PC-9 (cell line): ENCODE data around the gene IFNAR2. TPM values are rescaled to one million over a fixed set of nuclear protein-coding genes. Genes with fewer than 3 reads are reported as not detected.

ENCODE experiments used
- BruUV-seq: library from RNA; stranded (reverse); fragments of 400-500 nt; replicated peaks from 2 replicates; lab custom pipeline; 2021; lab: Mats Ljungman, UMichigan
- CTCF ChIA-PET: fragments of 300-600 bp; sonication (Branson Sonifier 250); formaldehyde crosslinking; loops from one replicate; lab custom pipeline; 2022; ENCODE audit warnings: antibody characterized with exemption; lab: Charles Lee
- POLR2A ChIA-PET: fragments of 300-600 bp; sonication (Branson Sonifier 250); formaldehyde crosslinking; loops from one replicate; lab custom pipeline; 2022; ENCODE audit warnings: antibody characterized with exemption; ENCODE audit not compliant: unreplicated experiment; lab: Charles Lee
- DNase-seq, 2 experiments: peaks; one replicate each; pipeline versions ENCODE4 v3.0.0 to v3.0.0-alpha.2; 2015 to 2022; ENCODE audit warnings: mixed read lengths in 1 of 2
- H2AFZ ChIP-seq: fragments of 200-600 bp; sonication (generic); 2 replicates; pipeline ENCODE4 v1.8.1; 2017; ENCODE audit warnings: antibody characterized with exemption
- H3F3A ChIP-seq: fragments of 200-600 bp; sonication (generic); 2 replicates; pipeline ENCODE4 v1.8.1; 2017; ENCODE audit warnings: antibody characterized with exemption, mild to moderate bottlenecking, low read depth; ENCODE audit not compliant: insufficient read depth
- H3K27ac ChIP-seq: fragments of 200-600 bp; sonication (generic); 2 replicates; pipeline ENCODE4 v1.6.1; 2016; ENCODE audit warnings: mixed run types
- H3K27me3 ChIP-seq: fragments of 200-600 bp; sonication (generic); 2 replicates; pipeline ENCODE4 v1.6.1; 2016; ENCODE audit warnings: low read depth, mixed run types; ENCODE audit not compliant: insufficient read depth
- H3K36me3 ChIP-seq: fragments of 200-600 bp; sonication (generic); 2 replicates; pipeline ENCODE4 v1.6.1; 2016; ENCODE audit warnings: low read depth, mixed run types
- H3K4me1 ChIP-seq: fragments of 200-600 bp; sonication (generic); replicated peaks from 2 replicates; pipeline ENCODE4 v1.6.1; 2016; ENCODE audit warnings: mixed run types; ENCODE audit not compliant: insufficient read depth
- H3K4me2 ChIP-seq: fragments of 200-600 bp; sonication (generic); 2 replicates; pipeline ENCODE4 v1.6.1; 2017; ENCODE audit warnings: mixed run types
- H3K4me3 ChIP-seq: fragments of 200-600 bp; sonication (generic); 2 replicates; pipeline ENCODE4 v1.6.1; 2016; ENCODE audit warnings: mixed run types
- H3K79me2 ChIP-seq: fragments of 200-600 bp; sonication (generic); 2 replicates; pipeline ENCODE4 v1.6.1; 2017; ENCODE audit warnings: low read depth, mixed run types
- H3K9me2 ChIP-seq: fragments of 200-600 bp; sonication (generic); 2 replicates; pipeline ENCODE4 v1.8.1; 2017; ENCODE audit warnings: mild to moderate bottlenecking; ENCODE audit not compliant: insufficient read depth
- H3K9me3 ChIP-seq: fragments of 200-600 bp; sonication (generic); 2 replicates; pipeline ENCODE4 v1.8.1; 2016; ENCODE audit warnings: low read depth; ENCODE audit not compliant: insufficient read depth
- H4K20me1 ChIP-seq: fragments of 200-600 bp; sonication (generic); 2 replicates; pipeline ENCODE4 v1.8.1; 2017; ENCODE audit not compliant: insufficient read depth
- EZH2 ChIP-seq: fragments of 200-600 bp; sonication (generic); IDR thresholded peaks from 2 replicates; pipeline ENCODE4 v1.8.0; 2017; ENCODE audit warnings: antibody characterized with exemption, low read depth
- intact Hi-C: fragments of 100-400 bp; cut with micrococcal nuclease; formaldehyde crosslinking; loops from one replicate; pipeline ENCODE4 v1.10.0; 2022; ENCODE audit not compliant: unreplicated experiment
- total RNA-seq: library from RNA; stranded (reverse); gene quantifications from 2 replicates; pipeline ENCODE4 v1.2.3, GENCODE V29; 2021
- TF ChIP-seq, protein P1 (sequence below): fragments of 200-600 bp; sonication (generic); conservative IDR thresholded peaks from 2 replicates; pipeline ENCODE4 v1.6.1; 2017; ENCODE audit warnings: mixed run types, antibody characterized with exemption, mild to moderate bottlenecking, moderate library complexity

Gene IFNAR2
- total RNA-seq, 1 experiment from 2014 or later = 10.3 TPM

DNA sequence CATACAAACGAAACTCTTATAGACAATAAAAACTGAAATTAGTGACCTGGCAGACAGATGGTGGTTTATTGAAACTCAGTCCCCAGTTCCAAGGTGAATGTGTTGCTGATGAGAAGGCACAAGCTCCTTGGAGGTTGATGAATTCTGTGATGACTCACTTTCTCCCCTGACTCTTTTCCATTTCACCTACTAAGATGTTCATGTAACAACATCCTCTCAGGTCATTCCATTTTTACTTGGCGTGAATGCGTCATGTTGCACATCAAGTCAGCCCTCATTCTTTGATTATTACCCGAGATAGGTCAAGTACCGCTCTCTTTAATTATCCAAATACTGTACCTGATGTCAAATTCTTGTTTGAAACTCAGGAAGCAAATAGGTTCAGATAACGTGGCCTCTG lies 26.3 kb downstream of the IFNAR2 start:
- Histone ChIP-seq H2AFZ (no peak overlapping the region), H3K9me3 (no peaks in the 10 kb centered on the region), H3K9me2 (no peaks in the 10 kb centered on the region), H3K79me2 (no peaks in the 10 kb centered on the region), H3K4me2 (no peak overlapping the region), H3K27ac (no peak overlapping the region), H4K20me1 (no peaks in the 10 kb centered on the region), H3K27me3 (no peaks in the 10 kb centered on the region), H3K4me3 (no peak overlapping the region), H3K4me1 (no peaks in the 10 kb centered on the region), H3F3A (no peaks in the 10 kb centered on the region), H3K36me3 (no peaks in the 10 kb centered on the region; the same call in 1 of the 2 replicates)
- intact Hi-C loops = no loop called here
- POLR2A ChIA-PET = no interaction called here
- no TSS peak for BruUV-seq
- CTCF ChIA-PET = no interaction called here
- no peak for DNase-seq
- TF ChIP-seq, protein P1, sequence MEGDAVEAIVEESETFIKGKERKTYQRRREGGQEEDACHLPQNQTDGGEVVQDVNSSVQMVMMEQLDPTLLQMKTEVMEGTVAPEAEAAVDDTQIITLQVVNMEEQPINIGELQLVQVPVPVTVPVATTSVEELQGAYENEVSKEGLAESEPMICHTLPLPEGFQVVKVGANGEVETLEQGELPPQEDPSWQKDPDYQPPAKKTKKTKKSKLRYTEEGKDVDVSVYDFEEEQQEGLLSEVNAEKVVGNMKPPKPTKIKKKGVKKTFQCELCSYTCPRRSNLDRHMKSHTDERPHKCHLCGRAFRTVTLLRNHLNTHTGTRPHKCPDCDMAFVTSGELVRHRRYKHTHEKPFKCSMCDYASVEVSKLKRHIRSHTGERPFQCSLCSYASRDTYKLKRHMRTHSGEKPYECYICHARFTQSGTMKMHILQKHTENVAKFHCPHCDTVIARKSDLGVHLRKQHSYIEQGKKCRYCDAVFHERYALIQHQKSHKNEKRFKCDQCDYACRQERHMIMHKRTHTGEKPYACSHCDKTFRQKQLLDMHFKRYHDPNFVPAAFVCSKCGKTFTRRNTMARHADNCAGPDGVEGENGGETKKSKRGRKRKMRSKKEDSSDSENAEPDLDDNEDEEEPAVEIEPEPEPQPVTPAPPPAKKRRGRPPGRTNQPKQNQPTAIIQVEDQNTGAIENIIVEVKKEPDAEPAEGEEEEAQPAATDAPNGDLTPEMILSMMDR = no peak

- H3K27ac ChIP-seq = no peak overlapping the region
- ChIA-PET CTCF (no interaction called here), POLR2A (no interaction called here)
- no peaks in the 10 kb centered on the region for H3K9me3 ChIP-seq
- no peaks in the 10 kb centered on the region for H3K79me2 ChIP-seq
- no peak overlapping the region for H3K4me2 ChIP-seq
- H3K4me1 ChIP-seq = no peaks in the 10 kb centered on the region
- intact Hi-C loops = no loop called here
- no peaks in the 10 kb centered on the region for H4K20me1 ChIP-seq
- no peak overlapping the region for H2AFZ ChIP-seq
- DNase-seq = no peak
- no peaks in the 10 kb centered on the region for H3K9me2 ChIP-seq
- H3K4me3 ChIP-seq = no peak overlapping the region
- no peak for TF ChIP-seq EZH2
- TF ChIP-seq, protein P1 = no peak
- H3K36me3 ChIP-seq = no peaks in the 10 kb centered on the region; the same call in 1 of the 2 replicates
- no peaks in the 10 kb centered on the region for H3K27me3 ChIP-seq
- no TSS peak for BruUV-seq
- no peaks in the 10 kb centered on the region for H3F3A ChIP-seq
These were observed 27.5 kb downstream of the IFNAR2 start for GRCh38 chr21:33257094-33257803.

- no peaks in the 10 kb centered on the region for H4K20me1 ChIP-seq
- no peaks in the 10 kb centered on the region for H3K36me3 ChIP-seq
- H3K9me3 ChIP-seq = no peaks in the 10 kb centered on the region
- POLR2A ChIA-PET = no interaction called here
- no peak overlapping the region for H2AFZ ChIP-seq
- no peaks in the 10 kb centered on the region for H3K79me2 ChIP-seq
- H3K9me2 ChIP-seq = no peaks in the 10 kb centered on the region
- intact Hi-C loops = no loop called here
- H3F3A ChIP-seq = no peaks in the 10 kb centered on the region
- no TSS peak for BruUV-seq
- H3K4me2 ChIP-seq = no peak overlapping the region
- no peak overlapping the region for H3K4me3 ChIP-seq
- no peaks in the 10 kb centered on the region for H3K4me1 ChIP-seq
- CTCF ChIA-PET = no interaction called here
- H3K27ac ChIP-seq = no peak overlapping the region
- H3K27me3 ChIP-seq = no peaks in the 10 kb centered on the region
- DNase-seq = no peak
- TF ChIP-seq EZH2 = no peak
- TF ChIP-seq, protein P1 = no peak
These were observed 28.7 kb downstream of the IFNAR2 start for GRCh38 chr21:33258475-33258874.
